Islet precursor cell (in vitro differentiated cells): ENCODE data around the gene TMEFF1.

Experiments used
- DNase-seq: peaks from one replicate; pipeline ENCODE4 v3.0.0-alpha.2; 2018

Gene TMEFF1

DNA sequence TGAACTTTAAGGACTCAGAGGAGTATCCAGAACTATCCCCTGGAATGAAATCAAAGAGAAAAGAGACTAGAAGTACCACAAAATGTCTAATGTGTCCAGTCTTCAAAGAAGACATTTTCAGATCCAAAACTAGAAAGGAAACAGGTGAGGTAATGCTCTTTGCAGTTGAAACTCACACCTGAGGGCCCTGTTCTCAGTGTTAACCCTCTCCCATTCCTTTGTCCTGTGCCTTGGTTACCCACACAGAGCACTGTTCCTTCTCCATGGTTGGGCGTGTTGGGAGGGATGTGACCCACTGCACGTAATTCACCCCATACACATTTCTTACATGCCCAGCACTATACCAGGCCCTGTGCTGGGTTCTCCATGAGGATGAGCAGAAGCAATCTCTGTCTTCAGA lies 24.7 kb upstream of the TMEFF1 start:
- DNase-seq = no peak

DNA sequence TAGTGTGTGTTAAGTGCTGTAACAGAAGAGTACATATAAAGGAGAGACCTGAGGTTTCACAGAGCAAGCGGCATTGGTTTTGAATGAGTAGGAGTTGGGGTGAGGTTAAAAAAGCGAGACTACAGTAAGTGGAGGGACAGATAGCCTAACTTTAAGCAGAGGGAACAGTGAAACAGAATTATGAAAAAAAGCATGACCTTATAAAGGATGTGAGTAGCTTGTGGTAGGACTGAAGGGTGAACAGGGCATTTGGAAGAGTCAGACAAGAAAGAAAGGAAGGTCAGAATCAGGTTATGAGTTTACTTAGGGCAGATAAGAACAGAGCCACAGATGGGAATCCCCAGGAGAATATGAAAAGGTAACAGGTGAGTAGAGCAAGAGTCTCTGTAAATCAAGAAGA lies 23.5 kb upstream of the TMEFF1 start:
- DNase-seq = no peak

DNA sequence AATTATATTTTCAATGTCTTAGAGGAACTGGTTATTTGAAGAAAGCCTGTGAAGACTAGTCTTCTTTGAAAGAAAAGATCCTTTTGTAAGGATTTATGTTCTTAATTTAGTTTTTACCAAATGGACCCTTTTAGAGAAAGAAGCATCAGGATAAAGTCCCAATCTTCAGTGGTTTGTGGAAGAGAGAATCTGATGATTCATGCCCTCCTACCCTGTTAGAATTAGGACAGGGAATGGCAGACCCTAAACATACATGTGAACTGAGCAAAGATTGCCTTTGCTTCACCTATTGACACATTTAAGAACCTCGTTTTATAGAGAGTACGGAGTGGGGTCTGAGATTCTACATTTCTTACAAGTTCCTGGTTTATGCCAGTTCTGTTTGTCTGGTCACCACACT lies 20.1 kb upstream of the TMEFF1 start:
- DNase-seq = no peak

DNA sequence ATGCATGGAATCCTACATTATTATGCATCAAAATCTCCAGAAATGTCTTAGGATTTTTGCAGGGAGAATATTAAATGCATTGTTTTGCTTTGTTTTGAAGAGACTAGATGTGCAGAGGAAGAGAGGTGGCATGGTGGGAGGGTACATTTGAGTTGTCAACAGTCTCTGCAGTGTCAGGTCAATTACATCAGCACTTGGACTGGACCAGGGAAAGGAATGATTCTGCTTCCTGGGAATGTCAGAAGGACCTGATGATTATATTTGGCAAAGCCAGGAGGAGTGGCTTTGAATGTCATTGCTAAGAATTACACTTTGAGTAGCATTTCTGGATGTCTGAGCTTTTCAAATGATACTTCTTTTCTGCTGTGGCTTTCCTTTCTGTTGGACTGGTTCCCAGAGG lies 17.5 kb upstream of the TMEFF1 start:
- no peak for DNase-seq

DNA sequence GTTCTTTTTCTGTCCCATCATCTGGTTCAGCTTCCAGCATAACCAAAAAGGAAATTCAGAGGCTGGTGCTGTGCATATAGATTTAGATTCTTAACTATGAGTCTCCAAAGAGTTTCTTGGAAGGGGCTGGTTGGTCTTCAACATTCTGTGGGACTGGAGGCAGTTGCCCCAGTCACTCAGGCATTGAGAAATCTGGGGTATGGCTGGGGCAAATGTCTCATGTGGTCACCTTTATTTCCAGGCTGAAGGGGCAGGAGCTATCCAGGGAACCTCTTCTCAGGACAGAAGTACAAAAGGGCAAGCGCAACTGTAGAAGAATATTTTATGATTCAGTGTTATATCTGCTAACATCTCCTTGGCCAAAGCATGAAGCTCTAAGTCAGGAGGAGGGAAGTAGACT lies 15.4 kb upstream of the TMEFF1 start:
- no peak for DNase-seq

DNA sequence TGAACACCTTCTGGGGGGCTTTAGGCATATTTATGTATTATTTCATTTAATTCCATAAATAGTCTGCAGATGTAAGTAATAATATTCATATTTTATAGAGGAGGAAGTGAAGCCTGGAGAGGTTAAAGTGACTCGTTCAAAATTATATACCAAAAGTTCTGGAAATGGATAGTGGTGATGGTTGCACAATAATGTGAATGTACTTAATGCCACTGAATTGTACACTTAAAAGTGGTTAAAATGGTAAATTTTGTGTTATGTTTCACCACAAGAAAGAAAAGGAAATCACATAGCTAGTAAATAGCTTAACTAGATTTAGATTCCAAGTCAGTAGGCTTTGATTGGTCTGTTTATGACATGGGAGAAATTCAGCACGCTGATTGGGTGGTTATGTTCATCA lies 13.0 kb upstream of the TMEFF1 start:
- DNase-seq = no peak

DNA sequence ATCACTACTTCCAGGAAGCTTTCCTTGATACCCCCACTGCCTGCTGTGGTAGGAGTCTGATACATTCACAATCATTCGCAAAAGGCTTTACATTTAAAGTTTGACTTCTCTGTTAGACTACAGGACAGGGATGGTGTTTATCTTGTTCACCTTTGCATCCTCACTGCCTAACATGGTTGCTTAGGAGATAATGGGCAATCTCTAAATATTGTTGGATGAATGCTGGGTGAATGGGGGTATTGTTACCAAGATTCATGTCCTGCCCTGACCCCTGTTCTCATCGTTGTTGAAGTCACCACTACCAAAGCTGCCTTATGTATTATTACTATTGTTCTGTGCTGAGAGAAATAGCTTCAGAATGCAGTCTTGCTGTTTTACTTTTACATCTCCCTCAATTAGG lies 7.7 kb upstream of the TMEFF1 start:
- DNase-seq = no peak

DNA sequence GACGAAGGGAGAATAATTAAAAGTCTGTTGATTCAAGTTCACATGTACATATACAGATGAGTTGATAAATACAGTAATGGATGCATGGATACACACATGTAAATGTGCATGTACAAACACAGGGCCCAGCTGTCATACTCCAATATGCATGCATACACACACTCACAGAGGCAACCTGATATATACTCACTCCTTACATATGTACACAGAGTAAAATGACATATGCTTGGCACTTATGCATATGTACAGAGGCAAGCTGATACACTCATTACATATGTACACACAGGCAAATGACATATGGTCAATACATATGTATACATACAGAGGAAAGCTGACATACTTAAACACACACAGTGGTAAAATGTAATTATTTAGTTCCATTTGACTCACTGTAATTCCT lies 7.2 kb upstream of the TMEFF1 start:
- no peak for DNase-seq

DNA sequence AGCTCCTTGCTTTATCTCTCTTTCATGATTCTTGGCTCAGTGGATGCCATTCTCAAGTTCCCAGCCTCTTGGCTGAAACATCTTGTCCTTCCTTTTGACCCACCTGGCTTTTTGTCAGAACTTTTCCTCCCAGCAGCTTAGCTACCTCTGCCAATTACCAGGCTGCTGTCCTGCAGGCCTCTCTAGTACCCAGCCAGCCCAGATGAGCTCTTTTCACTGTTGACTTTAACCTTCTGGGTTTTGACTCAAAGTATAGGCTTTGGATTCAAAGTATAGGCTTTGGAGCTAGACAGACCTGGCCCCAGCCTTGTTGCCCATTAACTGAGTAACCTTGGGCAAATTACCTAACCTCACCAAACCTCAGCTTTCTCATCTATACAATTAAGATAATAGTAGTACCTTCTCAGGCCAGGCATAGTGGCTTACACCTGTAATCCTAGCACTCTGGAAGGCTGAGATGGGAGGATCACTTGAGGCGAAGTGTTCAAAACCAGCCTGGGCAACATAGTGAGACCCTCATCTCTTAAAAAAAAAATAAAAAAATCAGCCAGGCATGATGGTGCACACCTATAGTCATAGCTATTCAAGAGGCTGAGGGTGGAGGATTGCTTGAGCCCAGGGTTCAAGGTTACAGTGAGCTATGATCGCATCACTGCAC lies 6.6 kb upstream of the TMEFF1 start:
- DNase-seq = no peak

DNA sequence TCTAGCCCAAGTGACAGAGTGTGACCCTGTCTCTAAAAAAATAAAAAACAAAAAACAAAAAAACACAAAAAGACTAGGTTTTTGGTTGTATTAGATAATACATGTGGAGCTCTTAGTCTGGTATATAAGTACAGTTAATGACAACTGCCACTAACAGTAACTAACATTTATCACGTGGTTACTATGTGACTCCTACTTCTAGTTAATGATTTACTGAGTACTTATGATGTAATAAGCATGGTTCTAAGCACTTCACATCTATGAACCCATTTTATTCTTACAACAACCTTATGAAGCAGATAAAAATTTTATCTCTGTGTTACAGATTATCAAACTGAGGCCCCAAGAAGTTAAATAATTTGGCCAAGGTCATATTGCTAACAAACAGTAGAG lies 6.1 kb upstream of the TMEFF1 start:
- DNase-seq = no peak

DNA sequence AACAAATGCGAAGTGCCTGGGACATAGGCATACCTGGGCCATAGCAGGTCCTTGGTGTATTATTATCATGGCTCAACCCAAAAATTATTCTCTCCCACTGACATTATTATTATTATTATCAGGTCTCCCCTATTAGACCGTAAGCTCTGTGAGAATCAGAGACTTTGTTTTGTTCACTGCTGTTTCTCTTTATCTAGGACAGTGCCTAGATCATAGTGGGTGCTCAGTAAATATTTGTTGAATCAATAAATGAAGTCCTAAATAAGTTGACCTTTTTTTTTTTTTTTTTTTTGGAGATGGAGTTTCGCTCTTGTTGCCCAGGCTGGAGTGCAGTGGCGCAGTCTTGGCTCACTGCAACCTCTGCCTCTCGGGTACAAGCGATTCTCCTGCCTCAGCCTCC lies 4.9 kb upstream of the TMEFF1 start:
- DNase-seq = no peak

DNA sequence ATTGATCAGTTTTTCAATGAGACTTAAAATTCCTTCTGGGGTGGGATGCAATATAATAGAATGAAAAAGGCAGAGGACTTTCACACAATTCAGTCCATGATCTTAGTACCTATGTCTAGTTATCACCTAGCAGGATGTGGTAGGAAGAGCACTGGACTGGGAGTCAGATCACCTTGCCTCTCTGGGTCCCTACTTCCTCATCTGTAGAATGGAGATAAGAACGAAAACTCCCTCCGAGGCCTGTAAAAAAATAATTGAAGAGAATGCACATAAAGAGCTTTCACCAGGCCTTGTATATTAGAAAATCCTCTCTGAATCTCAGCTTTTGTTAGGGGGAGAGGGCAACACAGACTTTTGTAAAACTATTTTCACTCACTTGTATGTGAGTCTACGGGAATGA lies 681 bp upstream of the TMEFF1 start:
- DNase-seq = no peak

DNA sequence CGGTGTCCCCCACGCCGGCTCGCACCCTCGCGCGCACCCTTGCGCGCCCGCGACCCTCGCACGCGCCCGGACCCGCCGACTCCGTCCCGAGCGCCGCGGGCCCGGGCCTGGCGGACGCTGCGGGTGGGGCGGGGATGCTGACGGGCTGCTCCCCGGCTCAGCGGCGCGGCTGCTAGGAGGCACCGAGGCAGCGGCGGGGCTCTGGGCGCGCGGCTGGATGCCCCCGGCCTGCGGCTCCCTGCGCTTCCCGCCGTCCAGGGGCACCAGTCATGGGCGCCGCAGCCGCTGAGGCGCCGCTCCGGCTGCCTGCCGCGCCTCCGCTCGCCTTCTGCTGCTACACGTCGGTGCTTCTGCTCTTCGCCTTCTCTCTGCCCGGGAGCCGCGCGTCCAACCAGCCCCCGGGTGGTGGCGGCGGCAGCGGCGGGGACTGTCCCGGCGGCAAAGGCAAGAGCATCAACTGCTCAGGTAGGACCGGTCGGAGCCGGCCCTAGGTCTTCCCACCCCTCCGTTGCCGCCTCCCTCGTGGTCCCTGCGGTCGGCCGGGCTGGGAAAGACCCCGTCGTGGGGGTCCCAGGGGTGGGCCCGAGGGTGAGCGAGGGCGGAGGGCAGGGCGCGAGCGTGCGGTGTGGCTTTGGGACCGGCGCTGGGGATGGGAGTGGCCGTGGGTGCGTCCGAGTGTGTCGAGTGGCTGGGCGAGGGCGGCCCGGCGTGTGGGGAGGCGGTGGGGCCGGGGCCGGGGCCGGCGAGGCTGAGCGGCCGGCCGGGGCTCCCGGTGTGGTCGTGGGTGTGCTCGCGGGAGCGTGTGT lies 530 bp downstream of the TMEFF1 start:
- peak; percentile 77 for DNase-seq

DNA sequence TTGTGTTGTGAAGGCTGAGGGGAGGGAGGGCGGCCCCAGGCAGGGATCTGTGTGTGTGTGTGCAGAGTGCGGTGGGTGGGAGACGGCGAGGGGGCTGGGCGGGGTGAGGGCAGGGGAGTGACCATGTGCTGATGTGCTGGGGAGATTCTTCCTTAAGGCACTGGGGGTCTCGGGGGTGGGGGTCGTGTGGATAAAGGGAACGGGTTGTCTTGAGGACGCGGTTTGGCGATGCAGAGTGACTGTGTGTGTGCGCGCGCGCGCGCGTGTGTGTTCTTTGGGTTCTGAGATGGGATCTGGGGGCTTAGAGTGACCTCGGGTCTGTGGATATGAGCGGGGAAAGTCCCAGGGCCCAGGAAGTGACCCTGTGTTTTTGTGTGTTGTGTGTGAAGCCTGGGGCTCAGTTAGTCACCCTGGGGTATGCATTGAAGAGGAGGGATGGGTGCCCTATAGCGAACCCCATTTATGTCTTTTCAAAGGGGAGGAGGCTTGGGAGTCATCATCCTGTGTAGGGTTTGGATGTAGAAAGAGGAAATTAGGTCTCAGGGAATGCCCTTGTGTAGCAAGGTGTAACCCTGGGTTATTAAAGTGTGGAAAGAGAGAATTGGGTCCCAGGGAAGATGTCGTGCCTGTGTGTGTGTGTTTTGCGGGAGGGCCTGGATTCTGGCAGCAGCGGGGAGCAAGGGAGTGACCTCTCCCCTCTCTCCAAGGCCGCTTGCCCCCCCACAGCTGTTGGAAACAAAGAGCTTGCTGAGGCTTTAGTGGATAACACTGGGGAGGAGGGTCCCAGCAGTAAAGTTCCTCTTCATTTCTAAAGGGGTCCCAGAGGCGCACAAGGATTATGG lies 1.4 kb downstream of the TMEFF1 start:
- DNase-seq = no peak

DNA sequence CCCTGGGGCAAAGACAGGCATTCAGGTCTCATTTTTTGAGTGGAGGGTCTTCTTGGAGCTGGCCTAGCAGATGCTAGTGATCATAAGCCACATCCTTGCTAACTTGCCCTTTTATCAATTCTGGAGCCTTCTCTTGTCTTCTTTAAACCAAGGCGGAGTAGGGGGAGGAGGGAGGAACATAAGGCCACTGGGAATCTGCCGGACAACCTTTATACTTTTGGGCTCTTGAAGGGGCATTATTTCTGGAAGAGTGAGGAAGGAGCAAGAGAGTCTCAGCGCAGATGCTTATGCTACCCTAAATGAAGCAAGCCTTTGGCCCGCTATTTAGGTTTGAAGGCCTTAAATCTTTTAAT lies 2.0 kb downstream of the TMEFF1 start:
- no peak for DNase-seq

DNA sequence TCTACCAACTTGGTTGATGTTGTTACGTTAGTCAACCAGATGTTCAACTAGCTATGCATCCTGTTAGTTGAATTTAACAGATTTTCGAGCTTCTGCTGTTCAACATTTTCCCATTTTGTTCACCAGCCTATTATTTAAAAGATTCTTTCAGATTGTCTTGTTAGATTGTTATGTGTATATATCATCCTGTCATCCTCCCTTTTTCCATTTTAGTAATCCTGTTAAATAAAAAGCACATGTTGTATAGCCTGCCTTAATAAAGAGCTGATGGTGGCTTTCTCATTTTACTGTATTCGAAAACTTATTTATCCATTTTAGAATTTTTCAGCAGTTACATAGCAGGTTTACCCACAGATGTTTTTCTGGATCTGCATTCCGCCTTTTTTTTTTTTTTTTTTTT lies 4.3 kb downstream of the TMEFF1 start:
- no peak for DNase-seq

DNA sequence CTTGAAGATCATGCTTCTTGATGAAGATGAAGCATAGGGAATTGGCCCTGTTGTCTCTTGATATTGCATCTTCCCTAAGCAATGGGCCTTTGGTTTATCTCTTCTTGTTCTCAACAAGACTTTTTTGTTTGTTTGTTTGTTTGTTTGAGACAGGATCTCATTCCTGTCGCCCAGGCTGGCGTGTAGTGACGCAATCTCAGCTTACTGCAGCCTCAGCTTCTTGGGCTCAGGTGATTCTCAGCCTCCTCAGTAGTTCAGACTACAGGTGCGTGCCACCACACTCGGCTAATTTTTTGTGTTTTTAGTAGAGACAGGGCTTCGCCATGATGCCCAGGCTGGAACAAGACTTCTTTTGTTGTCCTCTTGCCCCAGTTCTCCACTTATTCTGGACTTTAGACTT lies 5.2 kb downstream of the TMEFF1 start:
- no peak for DNase-seq

DNA sequence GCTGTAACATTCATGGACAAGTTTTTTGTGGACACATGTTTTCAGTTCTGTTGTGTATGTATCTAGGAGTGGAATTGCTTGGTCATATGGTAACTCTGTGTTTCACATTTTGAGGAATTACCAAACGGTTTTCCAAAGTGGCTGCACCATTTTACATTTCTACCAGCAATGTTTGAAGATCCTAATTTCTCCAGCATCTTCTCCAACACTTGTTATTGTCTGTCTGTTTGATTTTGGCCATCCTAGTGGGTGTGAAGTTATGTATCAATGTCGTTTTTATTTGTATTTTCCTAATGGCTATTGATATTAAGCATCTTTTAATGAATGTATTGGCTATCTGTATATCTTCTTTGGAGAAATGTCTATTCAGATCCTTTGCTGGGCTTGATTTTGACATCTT lies 6.9 kb downstream of the TMEFF1 start:
- no peak for DNase-seq

DNA sequence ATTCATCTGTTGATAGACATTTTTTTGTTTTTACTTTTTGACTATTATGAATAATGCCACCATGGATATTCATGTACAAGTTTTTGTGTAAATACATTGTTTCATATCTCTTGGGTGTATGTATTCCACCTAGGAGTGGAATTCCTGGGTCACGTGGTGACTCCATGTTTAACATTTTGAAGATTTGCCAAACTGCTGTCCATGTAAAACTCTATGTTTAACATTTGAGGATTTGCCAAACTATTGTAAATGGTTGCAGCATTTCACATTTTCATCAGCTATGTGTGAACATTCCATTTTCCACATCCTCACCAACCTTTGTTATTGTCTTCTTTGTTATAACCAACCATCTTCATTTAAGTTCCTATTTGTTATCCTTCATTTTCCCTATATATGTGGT lies 12.2 kb downstream of the TMEFF1 start:
- no peak for DNase-seq

DNA sequence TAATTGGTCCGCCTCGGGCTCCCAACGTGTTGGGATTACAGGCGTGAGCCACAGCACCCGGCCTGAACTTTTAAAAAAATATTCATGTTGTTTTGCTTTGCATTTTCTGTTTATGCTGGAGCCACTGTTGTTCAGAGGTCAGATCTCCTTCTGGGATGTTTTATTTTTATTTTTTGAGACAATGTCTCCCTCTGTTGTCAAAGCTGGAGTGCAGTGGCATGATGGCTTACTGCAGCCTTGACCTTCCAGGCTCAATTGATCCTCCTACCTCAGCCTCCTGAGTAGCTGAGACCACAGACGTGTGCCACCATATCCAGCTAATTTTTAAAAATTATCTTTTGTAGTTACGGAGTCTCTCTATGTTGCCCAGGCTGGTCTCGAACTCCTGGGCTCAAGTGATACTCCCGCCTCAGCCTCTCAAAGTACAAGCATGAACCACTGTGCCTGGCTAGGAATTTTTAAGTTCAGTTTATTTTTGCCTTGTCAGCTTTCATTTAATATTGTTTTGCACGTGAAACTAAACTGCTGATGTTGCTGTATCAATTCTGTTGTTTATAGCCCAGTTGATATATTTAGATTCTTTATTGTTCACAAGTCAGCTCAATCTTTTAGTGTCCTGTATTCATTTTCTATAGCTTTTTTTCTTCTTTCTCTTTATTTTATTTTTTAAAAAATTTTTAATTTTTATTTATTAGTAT lies 13.7 kb downstream of the TMEFF1 start:
- DNase-seq = no peak

DNA sequence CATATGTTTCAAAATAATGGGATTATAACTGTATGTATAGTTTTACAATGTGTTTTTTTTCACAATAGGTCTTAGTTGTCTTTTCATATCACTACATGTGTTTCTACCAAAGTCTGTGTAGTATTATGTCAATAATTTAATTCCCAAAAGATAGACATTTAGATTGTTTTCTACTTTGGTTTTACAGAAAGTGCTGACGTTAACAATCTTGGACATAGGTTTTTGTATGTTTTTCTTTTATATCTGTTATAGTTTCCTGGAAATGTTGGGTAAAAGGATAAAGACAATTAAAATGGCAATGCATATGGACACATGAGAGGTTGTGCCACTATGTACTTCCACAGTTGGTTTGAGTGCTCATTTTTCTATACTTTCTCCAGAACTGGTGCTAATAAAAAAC lies 15.2 kb downstream of the TMEFF1 start:
- no peak for DNase-seq

DNA sequence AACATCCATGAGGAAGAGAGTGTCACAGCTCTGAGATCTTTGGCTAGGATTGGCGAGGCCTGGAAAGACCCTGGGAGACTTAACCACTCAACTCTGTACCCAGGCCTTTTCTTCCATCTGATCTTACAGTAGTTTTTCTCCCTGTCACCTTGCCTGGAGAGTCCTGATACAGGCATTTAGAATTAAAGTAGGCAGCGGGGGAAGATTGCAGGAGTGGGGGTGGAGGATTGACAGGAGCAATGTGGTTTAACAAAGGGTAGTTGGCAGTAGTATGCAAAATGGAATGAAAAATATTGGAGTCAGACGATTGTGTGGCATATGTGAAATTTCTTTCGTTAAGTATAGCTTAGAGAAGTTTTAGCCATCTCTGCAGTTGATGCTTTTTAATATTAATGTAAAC lies 16.9 kb downstream of the TMEFF1 start:
- DNase-seq = no peak

DNA sequence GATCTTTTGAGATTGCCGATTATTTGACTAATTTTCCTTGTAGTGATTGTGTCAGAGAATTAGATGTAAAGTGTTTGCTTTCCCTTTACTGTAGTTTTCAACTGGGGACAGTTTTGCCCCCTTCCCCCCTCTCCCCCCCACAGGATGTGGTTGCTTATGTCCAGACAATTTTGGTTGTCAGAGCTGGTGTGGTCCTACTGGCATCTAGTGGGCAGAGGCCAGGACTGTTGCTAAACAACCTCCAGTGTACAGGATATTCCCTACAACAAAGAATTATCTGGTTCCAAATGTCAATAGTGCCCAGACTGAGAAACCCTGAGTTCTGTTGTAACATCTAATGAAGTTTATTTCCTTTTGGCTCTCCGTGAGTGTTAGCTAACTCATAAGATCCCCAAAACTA lies 20.0 kb downstream of the TMEFF1 start:
- DNase-seq = no peak

DNA sequence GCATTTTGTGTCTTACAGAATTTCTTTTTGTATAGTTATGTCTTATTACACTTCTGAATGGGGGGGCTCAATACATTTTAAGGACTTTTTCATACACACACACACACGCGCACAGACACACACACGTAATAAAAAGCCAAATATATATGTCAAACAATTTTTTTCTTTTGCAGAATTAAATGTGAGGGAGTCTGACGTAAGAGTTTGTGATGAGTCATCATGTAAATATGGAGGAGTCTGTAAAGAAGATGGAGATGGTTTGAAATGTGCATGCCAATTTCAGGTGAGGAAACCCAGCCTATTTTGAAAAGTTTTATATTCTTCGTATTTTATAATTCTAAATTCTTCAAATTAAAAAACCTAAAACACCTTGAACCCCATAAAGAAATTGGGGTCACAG lies 25.6 kb downstream of the TMEFF1 start:
- no peak for DNase-seq
